LNCaP clone FGC (cell line): Measurements from ENCODE around the gene ORM1.
"Not testable (repeated sequence)": the region's sequence is repeated elsewhere in the genome, so short reads cannot be mapped to it uniquely, and the experiment has no call there.

Experiments
- DNase-seq: peaks from one replicate; pipeline ENCODE4 v3.0.0-alpha.2; 2011; ENCODE audit warnings: low read depth
- H3K4me3 ChIP-seq: 2 replicates; pipeline ENCODE4 v1.5.1; 2011; ENCODE audit warnings: mild to moderate bottlenecking, low read depth, low read length, control low read depth
- CTCF ChIP-seq: IDR thresholded peaks from 2 replicates; pipeline ENCODE4 v1.5.1; 2012; ENCODE audit warnings: mild to moderate bottlenecking; ENCODE audit not compliant: control insufficient read depth, insufficient read depth; ENCODE audit errors: extremely low read depth

Gene ORM1

GRCh38 chr9:114319147-114319546, 3.8 kb upstream of the ORM1 start:
- H3K4me3 ChIP-seq: no peak overlapping the region
- TF ChIP-seq CTCF: no peak
- no peak for DNase-seq

- not testable (repeated sequence) for DNase-seq, H3K4me3 ChIP-seq
Measured at GRCh38 chr9:114320710-114321109, 2.2 kb upstream of the ORM1 start.

- TF ChIP-seq CTCF: no peak
- H3K4me3 ChIP-seq: no peak overlapping the region
- DNase-seq: no peak
Measured at GRCh38 chr9:114321759-114322158, 1.1 kb upstream of the ORM1 start.

- H3K4me3 ChIP-seq, DNase-seq: not testable (repeated sequence)
Measured at GRCh38 chr9:114322160-114322818, 609 bp upstream of the ORM1 start.

GRCh38 chr9:114323849-114324248, 951 bp downstream of the ORM1 start:
- not testable (repeated sequence) for DNase-seq

GRCh38 chr9:114324492-114324891, 1.6 kb downstream of the ORM1 start:
- no peak for DNase-seq
- no peak overlapping the region for H3K4me3 ChIP-seq
- TF ChIP-seq CTCF: no peak

More at GRCh38 chr9:114323849-114324248, 951 bp downstream of the ORM1 start:
- not testable (repeated sequence) for H3K4me3 ChIP-seq

- H3K4me3 ChIP-seq, DNase-seq: not testable (repeated sequence)
Measured at GRCh38 chr9:114324965-114325364, 2.1 kb downstream of the ORM1 start.

- not testable (repeated sequence) for DNase-seq, H3K4me3 ChIP-seq
Measured at GRCh38 chr9:114325684-114326254, 2.9 kb downstream of the ORM1 start.

GRCh38 chr9:114327749-114328148, 4.9 kb downstream of the ORM1 start:
- no peak for DNase-seq
- no peak overlapping the region for H3K4me3 ChIP-seq
- TF ChIP-seq CTCF: no peak

- H3K4me3 ChIP-seq, DNase-seq: not testable (repeated sequence)
Measured at GRCh38 chr9:114328357-114328820, 5.5 kb downstream of the ORM1 start.

GRCh38 chr9:114328937-114329624, 6.2 kb downstream of the ORM1 start:
- not testable (repeated sequence) for DNase-seq, H3K4me3 ChIP-seq

- not testable (repeated sequence) for H3K4me3 ChIP-seq, DNase-seq
Measured at GRCh38 chr9:114329625-114330022, 6.7 kb downstream of the ORM1 start, which contains the start of gene ORM2. Gene ORM2, plus strand, starts transcription at chr9:114329869. Its CDS starts 36 bp downstream, at chr9:114329905.
